ENCODE results near the gene SCFD2. TPM values are rescaled to one million over a fixed set of nuclear protein-coding genes. Genes with fewer than 3 reads are reported as not detected.

Gene SCFD2
- polyA plus RNA-seq, 2 of the 4 experiments (the other 2 are of a cell fraction) = 7.6 to 10.8 TPM

- CTCF ChIA-PET = interaction anchor here (1.0 kb wide), 1 partner anchor 204 kb away, joined by 3 read pairs; no protein-coding TSS in a partner anchor
- Histone ChIP-seq H3K4me3 (no peak overlapping the region), H3K4me2 (no peak overlapping the region), H3K9me3 (no peaks in the 10 kb centered on the region), H3K4me1 (no peaks in the 10 kb centered on the region), H3K27ac (no peak overlapping the region)
- ATAC-seq (no peak), DNase-seq (ENCODE audit: low read depth in 1 of 2, low spot score in 1 of 2) (no peak), FAIRE-seq (no peak)
- TF ChIP-seq JUNB (IDR thresholded peaks at IDR 0.05) = no peak
- no peak for TF ChIP-seq CEBPB (IDR thresholded peaks at IDR 0.05)
- no peak for TF ChIP-seq NPAS2 (CRISPR knock-in tag; IDR thresholded peaks at IDR 0.05; ENCODE audit: borderline replicate concordance)
- WGBS (ENCODE audit: missing lambda C conversion rate) = 80% methylated on average over 5 of the region's 5 CpGs
- POLR2A ChIA-PET = no interaction called here
Observed at GRCh38 chr4:52864793-52865192, 501.1 kb downstream of the SCFD2 start.

DNA sequence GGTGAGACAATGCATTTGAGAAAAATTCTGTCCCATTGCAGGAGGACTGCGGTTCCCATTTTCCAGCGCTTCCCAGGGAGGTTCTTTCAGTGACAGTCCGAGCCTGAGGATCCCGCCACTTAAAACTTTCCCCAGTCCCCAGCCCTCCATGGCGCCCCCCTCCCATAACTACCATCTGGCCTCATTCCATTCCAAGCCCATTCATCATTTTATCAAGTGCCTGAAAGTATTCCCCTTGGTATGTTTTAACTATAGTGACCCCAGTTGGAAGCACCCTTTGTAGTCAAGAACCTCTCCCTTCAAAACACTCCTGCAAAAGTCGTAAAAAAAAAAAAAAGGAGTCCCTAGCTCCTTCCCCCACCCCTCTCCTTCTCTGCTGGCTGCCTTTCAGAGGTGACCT is 502.5 kb downstream of the SCFD2 start:
- FAIRE-seq (no peak), ATAC-seq (no peak), DNase-seq (ENCODE audit: low read depth in 1 of 2, low spot score in 1 of 2) (no peak)
- CTCF ChIA-PET = no interaction called here
- no peak overlapping the region for H3K4me2 ChIP-seq
- peaks cover 2% of the 10 kb centered on the region; the same call in 1 of the 3 replicates for H3K9me3 ChIP-seq
- H3K27ac ChIP-seq = no peak overlapping the region
- 72% methylated on average over 6 of the region's 6 CpGs for WGBS (ENCODE audit: missing lambda C conversion rate)
- H3K4me1 ChIP-seq = no peaks in the 10 kb centered on the region
- no peak overlapping the region for H3K4me3 ChIP-seq
- POLR2A ChIA-PET = no interaction called here
- TF ChIP-seq, protein P1, sequence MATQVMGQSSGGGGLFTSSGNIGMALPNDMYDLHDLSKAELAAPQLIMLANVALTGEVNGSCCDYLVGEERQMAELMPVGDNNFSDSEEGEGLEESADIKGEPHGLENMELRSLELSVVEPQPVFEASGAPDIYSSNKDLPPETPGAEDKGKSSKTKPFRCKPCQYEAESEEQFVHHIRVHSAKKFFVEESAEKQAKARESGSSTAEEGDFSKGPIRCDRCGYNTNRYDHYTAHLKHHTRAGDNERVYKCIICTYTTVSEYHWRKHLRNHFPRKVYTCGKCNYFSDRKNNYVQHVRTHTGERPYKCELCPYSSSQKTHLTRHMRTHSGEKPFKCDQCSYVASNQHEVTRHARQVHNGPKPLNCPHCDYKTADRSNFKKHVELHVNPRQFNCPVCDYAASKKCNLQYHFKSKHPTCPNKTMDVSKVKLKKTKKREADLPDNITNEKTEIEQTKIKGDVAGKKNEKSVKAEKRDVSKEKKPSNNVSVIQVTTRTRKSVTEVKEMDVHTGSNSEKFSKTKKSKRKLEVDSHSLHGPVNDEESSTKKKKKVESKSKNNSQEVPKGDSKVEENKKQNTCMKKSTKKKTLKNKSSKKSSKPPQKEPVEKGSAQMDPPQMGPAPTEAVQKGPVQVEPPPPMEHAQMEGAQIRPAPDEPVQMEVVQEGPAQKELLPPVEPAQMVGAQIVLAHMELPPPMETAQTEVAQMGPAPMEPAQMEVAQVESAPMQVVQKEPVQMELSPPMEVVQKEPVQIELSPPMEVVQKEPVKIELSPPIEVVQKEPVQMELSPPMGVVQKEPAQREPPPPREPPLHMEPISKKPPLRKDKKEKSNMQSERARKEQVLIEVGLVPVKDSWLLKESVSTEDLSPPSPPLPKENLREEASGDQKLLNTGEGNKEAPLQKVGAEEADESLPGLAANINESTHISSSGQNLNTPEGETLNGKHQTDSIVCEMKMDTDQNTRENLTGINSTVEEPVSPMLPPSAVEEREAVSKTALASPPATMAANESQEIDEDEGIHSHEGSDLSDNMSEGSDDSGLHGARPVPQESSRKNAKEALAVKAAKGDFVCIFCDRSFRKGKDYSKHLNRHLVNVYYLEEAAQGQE (IDR thresholded peaks at IDR 0.05) = no peak
- no peak for TF ChIP-seq PHF8 (IDR thresholded peaks at IDR 0.05; ENCODE audit: borderline replicate concordance, low read depth)
- no peak for TF ChIP-seq ZSCAN20 (CRISPR knock-in tag; IDR thresholded peaks at IDR 0.05)
- no peak for TF ChIP-seq ESRRA (IDR thresholded peaks at IDR 0.05; ENCODE audit: borderline replicate concordance, low read length)
- no peak for TF ChIP-seq NFE2L2 (conservative IDR thresholded peaks at IDR 0.05; ENCODE audit: low read length)
- no peak for TF ChIP-seq TP53 (CRISPR knock-in tag; IDR thresholded peaks at IDR 0.05)
- no peak for TF ChIP-seq CEBPB (IDR thresholded peaks at IDR 0.05)
- TF ChIP-seq SREBF2 (IDR thresholded peaks at IDR 0.05) = no peak
- TF ChIP-seq, protein P2, sequence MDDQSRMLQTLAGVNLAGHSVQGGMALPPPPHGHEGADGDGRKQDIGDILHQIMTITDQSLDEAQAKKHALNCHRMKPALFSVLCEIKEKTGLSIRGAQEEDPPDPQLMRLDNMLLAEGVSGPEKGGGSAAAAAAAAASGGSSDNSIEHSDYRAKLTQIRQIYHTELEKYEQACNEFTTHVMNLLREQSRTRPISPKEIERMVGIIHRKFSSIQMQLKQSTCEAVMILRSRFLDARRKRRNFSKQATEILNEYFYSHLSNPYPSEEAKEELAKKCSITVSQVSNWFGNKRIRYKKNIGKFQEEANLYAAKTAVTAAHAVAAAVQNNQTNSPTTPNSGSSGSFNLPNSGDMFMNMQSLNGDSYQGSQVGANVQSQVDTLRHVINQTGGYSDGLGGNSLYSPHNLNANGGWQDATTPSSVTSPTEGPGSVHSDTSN (IDR thresholded peaks at IDR 0.05) = no peak

GRCh38 chr4:52862639-52863161 is 503.2 kb downstream of the SCFD2 start:
- H3K27ac ChIP-seq = peak overlapping the region in 1 of 2 experiments; percentile 85; a peak in 1 of 6 replicates
- DNase-seq (ENCODE audit: low read depth in 1 of 2, low spot score in 1 of 2) (no peak), FAIRE-seq (no peak), ATAC-seq (no peak; a peak in 1 of 6 replicates)
- peak overlapping the region; percentile 56 for H3K4me3 ChIP-seq
- H3K4me1 ChIP-seq = no peaks in the 10 kb centered on the region
- peak overlapping the region; percentile 93 for H3K4me2 ChIP-seq
- CTCF ChIA-PET = no interaction called here
- POLR2A ChIA-PET = no interaction called here
- TF ChIP-seq MAFK (IDR thresholded peaks at IDR 0.05; ENCODE audit: partially characterized antibody) (no peak), HOXA7 (CRISPR knock-in tag; IDR thresholded peaks at IDR 0.05) (no peak), RAD21 (conservative IDR thresholded peaks at IDR 0.05 in 1 of 2, IDR thresholded peaks at IDR 0.05 in 1 of 2) (no peak), TP53 (CRISPR knock-in tag; IDR thresholded peaks at IDR 0.05) (no peak), PHF8 (IDR thresholded peaks at IDR 0.05; ENCODE audit: borderline replicate concordance, low read depth) (no peak), FOSL2 (IDR thresholded peaks at IDR 0.05) (no peak), FOSL2 (CRISPR knock-in tag; IDR thresholded peaks at IDR 0.05) (no peak), NR3C1 (IDR thresholded peaks at IDR 0.05) (no peak), MAZ (IDR thresholded peaks at IDR 0.05; ENCODE audit: borderline replicate concordance, low read depth, low read length) (no peak)
- peaks cover 6% of the 10 kb centered on the region; the same call in 1 of the 3 replicates for H3K9me3 ChIP-seq
- 90% methylated on average over 13 of the region's 23 CpGs for WGBS (ENCODE audit: missing lambda C conversion rate)
